SK-N-SH (cell line): ENCODE measurements around the gene NT5DC2. TPM values are rescaled to one million over a fixed set of nuclear protein-coding genes. Genes with fewer than 3 reads are reported as not detected.
A peak's percentile ranks its signal among the peaks of the same experiment; 100 is the strongest.

Experiments
- CTCF ChIA-PET: fragments of 300-600, 350-600 bp; formaldehyde crosslinking; extraction: SDS; loops from one replicate; lab custom pipeline; 2021; lab: Yijun Ruan, JAX
- POLR2A ChIA-PET: fragments of 350-600 bp; sonication (Branson Sonifier 250); formaldehyde crosslinking; extraction: SDS; loops from one replicate; lab custom pipeline; 2020; ENCODE audit warnings: antibody characterized with exemption, inconsistent platforms; lab: Yijun Ruan, JAX
- DNase-seq: peaks from one replicate; pipeline ENCODE4 v3.0.0; 2012
- H2AFZ ChIP-seq: fragments of 200-600 bp; sonication (generic); 2 replicates; pipeline ENCODE4 v1.8.1; 2016; ENCODE audit warnings: antibody characterized with exemption, mild to moderate bottlenecking, low read depth
- H3F3A ChIP-seq: fragments of 200-600 bp; sonication (generic); replicated peaks from 2 replicates; pipeline ENCODE3; 2016; ENCODE audit warnings: antibody characterized with exemption, mild to moderate bottlenecking; ENCODE audit not compliant: insufficient read depth
- H3K27ac ChIP-seq, 2 experiments: fragments of 200-500 bp in 1 of 2; fragments of 200-600 bp in 1 of 2; sonication (Bioruptor generic) in 1 of 2; sonication (generic), shearing (Covaris generic) in 1 of 2; 2 replicates each; pipeline versions ENCODE4 v1.5.1 to v1.6.1; 2014 to 2016; ENCODE audit warnings: low read depth in 2 of 2, inconsistent platforms in 1 of 2, low read length in 1 of 2, mild to moderate bottlenecking in 1 of 2, mixed read lengths in 1 of 2
- H3K27me3 ChIP-seq: fragments of 200-600 bp; sonication (generic), shearing (Covaris generic); 2 replicates; pipeline ENCODE4 v1.6.1; 2016; ENCODE audit warnings: mixed run types; ENCODE audit not compliant: insufficient read depth
- H3K36me3 ChIP-seq, 2 experiments: fragments of 200-500 bp in 1 of 2; fragments of 200-600 bp in 1 of 2; sonication (Bioruptor generic) in 1 of 2; sonication (generic) in 1 of 2; replicated peaks in 1 of 2; 2 replicates each; pipeline versions ENCODE3 to v1.5.1; 2014 to 2016; ENCODE audit warnings: low read length in 1 of 2, mild to moderate bottlenecking in 1 of 2; ENCODE audit not compliant: insufficient read depth in 2 of 2, control insufficient read depth in 1 of 2
- H3K4me1 ChIP-seq, 2 experiments: fragments of 200-500 bp in 1 of 2; fragments of 200-600 bp in 1 of 2; sonication (Bioruptor generic) in 1 of 2; sonication (generic), shearing (Covaris generic) in 1 of 2; 2 replicates each; pipeline versions ENCODE4 v1.5.1 to v1.6.1; 2014 to 2016; ENCODE audit warnings: low read depth in 1 of 2, low read length in 1 of 2, mixed run types in 1 of 2; ENCODE audit not compliant: insufficient read depth in 2 of 2, control insufficient read depth in 1 of 2
- H3K4me2 ChIP-seq: fragments of 200-600 bp; sonication (generic), shearing (Covaris generic); 2 replicates; pipeline ENCODE4 v1.6.1; 2017; ENCODE audit warnings: mixed run types
- H3K4me3 ChIP-seq, 2 experiments: fragments of 200-500 bp in 1 of 2; fragments of 200-600 bp in 1 of 2; sonication (Bioruptor generic) in 1 of 2; sonication (generic), shearing (Covaris generic) in 1 of 2; 2 replicates each; pipeline versions ENCODE4 v1.5.1 to v1.8.1; 2014 to 2016; ENCODE audit warnings: low read depth in 2 of 2, inconsistent platforms in 1 of 2, low read length in 1 of 2, mild to moderate bottlenecking in 1 of 2, mixed read lengths in 1 of 2, moderate library complexity in 1 of 2
- H3K79me2 ChIP-seq: fragments of 200-600 bp; sonication (generic); 2 replicates; pipeline ENCODE4 v1.8.1; 2017; ENCODE audit warnings: mild to moderate bottlenecking; ENCODE audit not compliant: insufficient read depth
- H3K9ac ChIP-seq: fragments of 200-600 bp; sonication (generic); 2 replicates; pipeline ENCODE4 v1.6.1; 2017; ENCODE audit warnings: mixed run types
- H3K9me2 ChIP-seq: fragments of 200-600 bp; sonication (generic); 2 replicates; pipeline ENCODE4 v1.6.1; 2017; ENCODE audit warnings: mixed run types
- H3K9me3 ChIP-seq: fragments of 200-600 bp; sonication (generic); 2 replicates; pipeline ENCODE4 v1.6.1; 2017; ENCODE audit warnings: mixed run types, mild to moderate bottlenecking, moderate library complexity
- H4K20me1 ChIP-seq: fragments of 200-600 bp; sonication (generic); 2 replicates; pipeline ENCODE4 v1.6.1; 2017; ENCODE audit warnings: mild to moderate bottlenecking, mixed run types; ENCODE audit not compliant: insufficient read depth
- EZH2phosphoT487 ChIP-seq: fragments of 200-600 bp; sonication (generic); IDR thresholded peaks from 2 replicates; pipeline ENCODE4 v1.6.1; 2017; ENCODE audit warnings: low read depth, mixed run types, mild to moderate bottlenecking, antibody characterized with exemption, moderate library complexity, borderline replicate concordance
- FOSL2 ChIP-seq: IDR thresholded peaks from 2 replicates; pipeline ENCODE4 v1.4.0; 2012; ENCODE audit warnings: low read depth, mild to moderate bottlenecking, moderate library complexity, borderline replicate concordance
- FOXJ3 ChIP-seq: sonication (generic); formaldehyde crosslinking; IDR thresholded peaks from 2 replicates; pipeline ENCODE4 v1.5.1; 2020; ENCODE audit warnings: mild to moderate bottlenecking, missing genetic modification reagents
- GATA2 ChIP-seq: sonication (generic); formaldehyde crosslinking; IDR thresholded peaks from 2 replicates; pipeline ENCODE4 v1.5.0; 2020; ENCODE audit warnings: mild to moderate bottlenecking, missing genetic modification reagents
- MXI1 ChIP-seq: IDR thresholded peaks from 2 replicates; pipeline ENCODE4 v1.6.1; 2012; ENCODE audit warnings: mild to moderate bottlenecking, low read depth, low read length, improper control_type of control experiment
- POLR2AphosphoS5 ChIP-seq: IDR thresholded peaks from 2 replicates; pipeline ENCODE4 v1.6.1; 2012; ENCODE audit warnings: low read depth, low read length
- RAD21 ChIP-seq: IDR thresholded peaks from 2 replicates; pipeline ENCODE4 v1.6.1; 2012; ENCODE audit warnings: mild to moderate bottlenecking, low read length
- RCOR1 ChIP-seq: fragments of 150-350 bp; IDR thresholded peaks from 2 replicates; pipeline ENCODE4 v1.6.1; 2017; ENCODE audit warnings: antibody characterized with exemption, low read length
- RXRA ChIP-seq: IDR thresholded peaks from 2 replicates; pipeline ENCODE4 v1.4.0; 2012; ENCODE audit warnings: low read depth, mild to moderate bottlenecking, borderline replicate concordance
- TCF12 ChIP-seq: IDR thresholded peaks from 2 replicates; pipeline ENCODE4 v1.4.0; 2012
- TEAD4 ChIP-seq: IDR thresholded peaks from 2 replicates; pipeline ENCODE4 v1.4.0; 2012; ENCODE audit warnings: mild to moderate bottlenecking, borderline replicate concordance; ENCODE audit not compliant: insufficient read depth
- WGBS: methylation state at CpG from one replicate; pipeline ENCODE4 v1.1.6; 2017; ENCODE audit warnings: low lambda C conversion rate; 5-methylcytosine and 5-hydroxymethylcytosine counted together
- polyA plus RNA-seq, 3 experiments: library from polyadenylated mRNA; depleted of rRNA; stranded (reverse); fragments of >200 nt; gene quantifications; 2 replicates each; pipeline ENCODE4 v1.2.3, GENCODE V29; 2012
- TF ChIP-seq, protein P1 (sequence below): IDR thresholded peaks from 2 replicates; pipeline ENCODE4; 2012
- TF ChIP-seq, protein P2 (sequence below): IDR thresholded peaks from 2 replicates; pipeline ENCODE4 v1.4.0; 2012; ENCODE audit warnings: low read depth, borderline replicate concordance

The NT5DC2 gene
- polyA plus RNA-seq, 1 of the 3 experiments (the other 2 are of a cell fraction): 113 TPM

DNA sequence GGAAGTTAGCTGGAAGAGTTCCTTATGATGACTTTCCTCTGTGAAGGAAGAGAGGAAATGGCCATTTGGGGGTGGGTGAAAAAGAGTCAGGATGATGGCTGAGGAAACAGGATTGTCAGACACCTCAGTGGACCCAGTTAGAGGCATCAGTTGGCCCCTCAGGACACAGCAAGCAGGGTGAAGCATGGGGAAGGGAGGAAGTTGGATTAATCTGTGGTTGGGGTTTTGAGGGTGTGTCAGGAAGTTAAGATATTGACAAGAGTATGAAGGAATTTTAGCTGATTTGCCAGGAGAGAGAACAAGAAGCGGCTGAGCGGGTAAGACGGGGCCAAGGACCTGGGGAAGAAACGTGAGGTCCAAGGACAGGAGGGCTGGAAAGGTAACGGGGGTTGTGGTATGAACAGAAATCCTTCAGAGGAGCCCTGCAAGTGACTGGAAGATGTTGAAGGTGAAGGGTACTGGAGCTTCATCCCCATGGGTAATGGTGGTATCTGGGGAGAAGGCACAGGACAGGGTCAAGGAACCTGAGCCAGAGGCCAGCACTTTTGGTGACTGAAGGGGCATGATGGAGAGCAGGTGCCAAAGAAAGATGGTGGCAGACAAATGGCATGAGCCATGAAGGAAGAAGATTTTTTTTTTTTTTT, 5.5 kb upstream of the NT5DC2 start (continued):
- TF ChIP-seq RXRA (no peak), GATA2 (no peak)
- TF ChIP-seq, protein P1, sequence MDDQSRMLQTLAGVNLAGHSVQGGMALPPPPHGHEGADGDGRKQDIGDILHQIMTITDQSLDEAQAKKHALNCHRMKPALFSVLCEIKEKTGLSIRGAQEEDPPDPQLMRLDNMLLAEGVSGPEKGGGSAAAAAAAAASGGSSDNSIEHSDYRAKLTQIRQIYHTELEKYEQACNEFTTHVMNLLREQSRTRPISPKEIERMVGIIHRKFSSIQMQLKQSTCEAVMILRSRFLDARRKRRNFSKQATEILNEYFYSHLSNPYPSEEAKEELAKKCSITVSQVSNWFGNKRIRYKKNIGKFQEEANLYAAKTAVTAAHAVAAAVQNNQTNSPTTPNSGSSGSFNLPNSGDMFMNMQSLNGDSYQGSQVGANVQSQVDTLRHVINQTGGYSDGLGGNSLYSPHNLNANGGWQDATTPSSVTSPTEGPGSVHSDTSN: no peak
- TF ChIP-seq, protein P2, sequence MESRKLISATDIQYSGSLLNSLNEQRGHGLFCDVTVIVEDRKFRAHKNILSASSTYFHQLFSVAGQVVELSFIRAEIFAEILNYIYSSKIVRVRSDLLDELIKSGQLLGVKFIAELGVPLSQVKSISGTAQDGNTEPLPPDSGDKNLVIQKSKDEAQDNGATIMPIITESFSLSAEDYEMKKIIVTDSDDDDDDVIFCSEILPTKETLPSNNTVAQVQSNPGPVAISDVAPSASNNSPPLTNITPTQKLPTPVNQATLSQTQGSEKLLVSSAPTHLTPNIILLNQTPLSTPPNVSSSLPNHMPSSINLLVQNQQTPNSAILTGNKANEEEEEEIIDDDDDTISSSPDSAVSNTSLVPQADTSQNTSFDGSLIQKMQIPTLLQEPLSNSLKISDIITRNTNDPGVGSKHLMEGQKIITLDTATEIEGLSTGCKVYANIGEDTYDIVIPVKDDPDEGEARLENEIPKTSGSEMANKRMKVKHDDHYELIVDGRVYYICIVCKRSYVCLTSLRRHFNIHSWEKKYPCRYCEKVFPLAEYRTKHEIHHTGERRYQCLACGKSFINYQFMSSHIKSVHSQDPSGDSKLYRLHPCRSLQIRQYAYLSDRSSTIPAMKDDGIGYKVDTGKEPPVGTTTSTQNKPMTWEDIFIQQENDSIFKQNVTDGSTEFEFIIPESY: no peak

DNA sequence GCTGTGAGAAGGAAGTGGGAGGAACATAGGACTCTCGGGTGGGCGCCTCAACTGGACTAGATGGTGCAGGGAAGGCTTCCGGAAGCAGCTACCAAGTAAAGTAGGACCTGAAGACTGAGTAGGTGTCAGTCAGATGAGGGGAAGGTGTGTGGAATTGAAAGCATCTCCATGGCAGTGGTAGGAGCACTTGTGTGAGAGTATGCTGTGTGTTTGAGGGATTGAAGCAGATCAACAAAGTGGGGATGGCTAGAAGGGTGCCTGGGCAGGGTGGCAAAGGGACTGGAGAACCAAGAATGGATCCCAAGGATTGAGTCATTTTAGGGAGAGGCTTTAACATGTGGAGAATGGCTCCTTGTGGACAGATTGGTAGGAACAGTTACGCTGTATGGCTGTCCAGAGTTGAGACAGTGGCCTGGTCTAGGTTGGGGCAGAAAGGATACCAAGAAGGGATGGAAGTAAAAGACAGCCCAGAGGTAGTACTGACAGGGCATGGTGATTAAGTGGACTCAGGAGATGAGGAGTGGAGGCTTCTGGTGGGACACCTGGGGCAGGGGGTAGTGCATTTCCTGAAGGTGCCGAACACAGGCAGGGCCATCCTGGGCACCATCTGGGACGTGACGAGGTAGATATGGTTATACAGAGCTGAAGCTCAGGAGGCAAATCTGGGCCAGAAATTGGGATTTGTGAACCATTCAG, 4.2 kb upstream of the NT5DC2 start:
- POLR2A ChIA-PET: interaction anchor here (1.2 kb wide), 1 partner anchor 65 kb away, joined by 4 read pairs; no protein-coding TSS in a partner anchor
- Histone ChIP-seq H3K9me3 (no peaks in the 10 kb centered on the region), H3K4me3 (peak overlapping the region; percentile 83 to 94), H3K27ac (peak overlapping the region; percentile 84 to 87; a peak in 2 of 4 replicates), H3K27me3 (no peaks in the 10 kb centered on the region)
- no peak for TF ChIP-seq RCOR1
- no peak for TF ChIP-seq GATA2
- TF ChIP-seq MXI1: no peak
- no peak for TF ChIP-seq TEAD4
- TF ChIP-seq FOSL2: no peak
- no peak for TF ChIP-seq TCF12
- no peak for TF ChIP-seq EZH2phosphoT487
- TF ChIP-seq POLR2AphosphoS5: no peak
- no peak for TF ChIP-seq RAD21
- no peak for TF ChIP-seq FOXJ3
- TF ChIP-seq, all 33 proteins: peak for 0
- Histone ChIP-seq H3K36me3 (peaks cover 17 to 19% of the 10 kb centered on the region in 2 experiments), H2AFZ (no peak overlapping the region), H3K4me2 (peak overlapping the region; percentile 94), H3K9me2 (no peaks in the 10 kb centered on the region), H3K4me1 (peaks cover 11 to 34% of the 10 kb centered on the region in 2 experiments), H3K9ac (peak overlapping the region; percentile 95), H3K79me2 (peaks cover 77% of the 10 kb centered on the region), H3F3A (peaks cover 42% of the 10 kb centered on the region), H4K20me1 (peaks cover 27% of the 10 kb centered on the region)
- CTCF ChIA-PET: interaction anchor here (1.2 kb wide), 1 partner anchor 67 kb away, joined by 4 read pairs; no protein-coding TSS in a partner anchor
- no peak for DNase-seq
- 84% methylated on average over 7 of the region's 7 CpGs for WGBS
